GM12865 (cell line): ENCODE data around the gene BTN2A1.

ENCODE experiments used
- DNase-seq: peaks from one replicate; pipeline ENCODE4 v3.0.0; 2010; ENCODE audit warnings: low read depth
- H3K4me3 ChIP-seq: 2 replicates; pipeline ENCODE4 v1.5.1; 2011; ENCODE audit warnings: mild to moderate bottlenecking, low read depth, low read length, control low read depth
- CTCF ChIP-seq: IDR thresholded peaks from 2 replicates; pipeline ENCODE4 v1.5.1; 2011; ENCODE audit warnings: low read length, control low read depth, low read depth, inconsistent platforms; ENCODE audit not compliant: insufficient read depth; ENCODE audit errors: missing control alignments

The BTN2A1 gene

GRCh38 chr6:26475823-26476729, 18.3 kb downstream of the BTN2A1 start:
- no peak for TF ChIP-seq CTCF
- DNase-seq: no peak
- H3K4me3 ChIP-seq: no peak overlapping the region

- H3K4me3 ChIP-seq: no peak overlapping the region
- no peak for TF ChIP-seq CTCF
- no peak for DNase-seq
Observed at GRCh38 chr6:26476896-26477295, 19.1 kb downstream of the BTN2A1 start.

GRCh38 chr6:26477426-26477825, 19.7 kb downstream of the BTN2A1 start:
- DNase-seq: no peak
- TF ChIP-seq CTCF: no peak
- H3K4me3 ChIP-seq: no peak overlapping the region

- DNase-seq: no peak
- no peak overlapping the region for H3K4me3 ChIP-seq
- TF ChIP-seq CTCF: no peak
Observed at GRCh38 chr6:26478100-26478984, 20.6 kb downstream of the BTN2A1 start.

GRCh38 chr6:26478985-26479278, 21.2 kb downstream of the BTN2A1 start:
- H3K4me3 ChIP-seq: no peak overlapping the region
- DNase-seq: no peak
- TF ChIP-seq CTCF: no peak

DNA sequence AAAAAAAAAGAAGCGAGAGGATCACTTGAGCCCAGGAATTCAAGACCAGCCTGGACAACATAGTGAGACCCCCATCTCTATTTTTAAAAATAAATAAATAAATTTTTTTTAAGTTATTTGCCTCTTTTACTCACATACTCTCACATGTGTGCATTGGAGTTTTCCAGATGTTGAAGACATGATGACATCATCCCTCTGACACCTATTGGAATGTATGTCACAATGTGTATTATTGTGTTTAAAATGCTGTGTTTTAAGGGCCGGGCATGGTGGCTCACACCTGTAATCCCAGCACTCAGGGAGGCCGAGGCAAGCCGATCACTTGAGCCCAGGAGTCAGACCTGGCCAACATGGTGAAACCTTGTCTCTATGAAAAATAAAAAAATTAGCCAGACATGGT, 24.6 kb downstream of the BTN2A1 start:
- DNase-seq: no peak
- TF ChIP-seq CTCF: no peak
- no peak overlapping the region for H3K4me3 ChIP-seq
